A673 (cell line): ENCODE measurements around the gene ACO1. TPM values are rescaled to one million over a fixed set of nuclear protein-coding genes. Genes with fewer than 3 reads are reported as not detected.
"Not testable (repeated sequence)": the region's sequence is repeated elsewhere in the genome, so short reads cannot be mapped to it uniquely, and the experiment has no call there.

Experiments
- BruUV-seq: library from RNA; stranded (reverse); fragments of 400-500 nt; replicated peaks from 2 replicates; lab custom pipeline; 2021; lab: Mats Ljungman, UMichigan
- CTCF ChIA-PET: fragments of 300-600 bp; sonication (Branson Sonifier 250); formaldehyde crosslinking; loops from one replicate; lab custom pipeline; 2022; ENCODE audit warnings: antibody characterized with exemption; lab: Charles Lee
- POLR2A ChIA-PET: fragments of 300-600 bp; sonication (Branson Sonifier 250); formaldehyde crosslinking; loops from one replicate; lab custom pipeline; 2022; ENCODE audit warnings: antibody characterized with exemption; ENCODE audit not compliant: low non-redundant PET; lab: Charles Lee
- DNase-seq: peaks from one replicate; pipeline ENCODE4 v3.0.0-alpha.2; 2015; ENCODE audit warnings: low spot score
- H3K27ac ChIP-seq: fragments of 200-600 bp; sonication (generic); 2 replicates; pipeline ENCODE4 v1.5.1; 2016; ENCODE audit warnings: mixed run types, low read depth, mild to moderate bottlenecking, mixed read lengths, antibody characterized with exemption, low read length; ENCODE audit not compliant: poor library complexity, severe bottlenecking
- H3K27me3 ChIP-seq: fragments of 200-600 bp; sonication (generic); replicated peaks from 2 replicates; pipeline ENCODE4 v1.6.1; 2017; ENCODE audit warnings: mixed run types, low read depth, mild to moderate bottlenecking, mixed read lengths, antibody characterized with exemption, low read length; ENCODE audit not compliant: insufficient read depth, poor library complexity
- H3K36me3 ChIP-seq: fragments of 200-600 bp; sonication (generic); 2 replicates; pipeline ENCODE4 v1.6.1; 2016; ENCODE audit warnings: mixed run types, mild to moderate bottlenecking, mixed read lengths, antibody characterized with exemption, low read length; ENCODE audit not compliant: insufficient read depth, poor library complexity, severe bottlenecking
- H3K4me1 ChIP-seq: fragments of 200-600 bp; sonication (generic); 2 replicates; pipeline ENCODE4 v1.6.1; 2017; ENCODE audit warnings: mixed run types, mild to moderate bottlenecking, mixed read lengths, antibody characterized with exemption, low read length; ENCODE audit not compliant: insufficient read depth, poor library complexity, severe bottlenecking
- H3K4me3 ChIP-seq: fragments of 200-600 bp; sonication (generic); 2 replicates; pipeline ENCODE4 v1.5.1; 2016; ENCODE audit warnings: low read depth, mixed run types, mild to moderate bottlenecking, mixed read lengths, low read length; ENCODE audit not compliant: poor library complexity, severe bottlenecking
- H3K9me3 ChIP-seq: fragments of 200-600 bp; sonication (generic); 2 replicates; pipeline ENCODE4 v1.6.1; 2016; ENCODE audit warnings: mixed run types, low read depth, mild to moderate bottlenecking, mixed read lengths, antibody characterized with exemption, low read length; ENCODE audit not compliant: poor library complexity, severe bottlenecking
- CTCF ChIP-seq: fragments of 300-800, 200-600 bp; sonication (generic); conservative IDR thresholded peaks from 2 replicates; pipeline ENCODE4 v1.5.1; 2017; ENCODE audit warnings: low read depth, mild to moderate bottlenecking, antibody characterized with exemption, low read length, moderate library complexity, mixed read lengths
- EZH2 ChIP-seq: fragments of 200-600 bp; sonication (generic); IDR thresholded peaks from 2 replicates; pipeline ENCODE4 v1.6.1; 2017; ENCODE audit warnings: borderline replicate concordance, low read depth, mild to moderate bottlenecking, mixed read lengths, antibody characterized with exemption, low read length; ENCODE audit not compliant: poor library complexity, severe bottlenecking
- intact Hi-C: fragments of 100-400 bp; cut with micrococcal nuclease; formaldehyde crosslinking; loops from one replicate; pipeline ENCODE4 v1.10.0; 2022; ENCODE audit not compliant: unreplicated experiment
- total RNA-seq: library from RNA; stranded (reverse); gene quantifications from 2 replicates; pipeline ENCODE4 v1.2.3, GENCODE V29; 2021

The ACO1 gene
- total RNA-seq, 1 experiment from 2014 or later: 40.0 TPM

DNA sequence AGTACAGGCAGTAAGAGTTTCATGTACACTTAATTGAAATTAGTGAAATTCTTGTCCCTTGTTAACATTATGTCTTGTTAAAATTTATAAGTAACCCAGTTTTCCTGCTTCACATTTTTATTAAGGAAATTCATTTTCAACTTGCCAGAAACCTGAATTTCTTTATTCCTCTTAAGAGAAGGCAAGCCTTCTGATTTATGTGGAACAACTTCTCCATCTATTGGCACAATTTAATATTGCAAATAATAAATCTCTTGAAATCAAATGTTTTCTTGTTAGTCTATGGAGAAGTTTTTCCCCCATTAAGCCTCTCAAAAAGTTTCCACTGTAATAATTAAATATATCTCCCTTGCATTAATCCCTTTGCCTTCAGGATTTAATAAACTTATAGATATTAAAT, 33.8 kb upstream of the ACO1 start:
- no TSS peak for BruUV-seq
- Histone ChIP-seq H3K27ac (no peak overlapping the region), H3K36me3 (no peaks in the 10 kb centered on the region), H3K4me3 (no peak overlapping the region), H3K4me1 (no peaks in the 10 kb centered on the region), H3K9me3 (no peaks in the 10 kb centered on the region), H3K27me3 (no peaks in the 10 kb centered on the region)
- ChIA-PET POLR2A (no interaction called here), CTCF (no interaction called here)
- intact Hi-C loops: loop anchor here (1.0 kb wide), 1 partner anchor 202 kb away; no protein-coding TSS in a partner anchor
- TF ChIP-seq EZH2 (no peak), CTCF (peak; percentile 54)
- peak; percentile 44 for DNase-seq

DNA sequence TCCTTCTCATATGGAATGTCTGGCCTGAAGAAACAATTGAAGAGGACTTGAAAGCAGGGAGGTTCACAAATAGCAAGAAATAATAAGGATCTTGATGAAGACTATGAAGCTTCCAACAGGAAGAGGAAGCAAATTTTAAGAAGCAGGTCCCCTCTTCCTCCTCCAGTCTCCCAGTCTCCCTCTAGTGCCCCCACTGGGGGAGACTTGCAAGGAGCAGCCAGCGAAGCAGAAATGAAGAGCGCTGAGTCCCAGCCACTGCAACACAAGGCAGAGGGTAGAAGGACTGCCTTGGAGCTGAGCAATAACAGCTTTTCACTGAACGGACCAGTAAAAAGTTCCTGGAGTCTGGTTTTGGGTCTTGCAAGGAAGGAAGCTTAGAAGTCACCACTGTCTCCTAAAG, 32.6 kb upstream of the ACO1 start:
- Histone ChIP-seq H3K27me3 (no peaks in the 10 kb centered on the region), H3K4me3 (no peak overlapping the region), H3K4me1 (no peaks in the 10 kb centered on the region), H3K9me3 (no peaks in the 10 kb centered on the region), H3K36me3 (no peaks in the 10 kb centered on the region), H3K27ac (no peak overlapping the region)
- CTCF ChIA-PET: no interaction called here
- TF ChIP-seq CTCF (peak; percentile 43), EZH2 (no peak)
- no TSS peak for BruUV-seq
- DNase-seq: peak; percentile 46
- intact Hi-C loops: no loop called here
- POLR2A ChIA-PET: no interaction called here

DNA sequence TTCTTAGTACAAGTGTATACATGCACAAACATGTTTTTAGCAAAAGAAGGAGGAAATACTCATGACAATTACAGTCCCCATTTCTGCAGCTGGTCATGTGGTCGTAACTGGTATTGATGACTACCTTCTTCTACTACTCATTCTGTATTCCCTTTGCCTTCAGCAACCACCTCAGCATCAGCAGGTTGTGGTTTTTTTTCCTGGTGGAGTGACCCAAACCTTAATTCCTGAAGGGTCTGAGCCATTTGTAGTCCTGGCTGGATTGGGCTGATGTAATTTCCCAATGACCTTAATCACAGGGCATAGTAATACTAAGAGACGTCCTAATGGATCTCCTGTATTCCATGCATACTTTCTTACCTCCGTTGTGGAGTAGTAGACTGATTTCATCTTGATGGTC, 31.0 kb upstream of the ACO1 start:
- H3K27me3 ChIP-seq, intact Hi-C loops, BruUV-seq, H3K4me1 ChIP-seq, DNase-seq, H3K9me3 ChIP-seq, CTCF ChIA-PET, H3K4me3 ChIP-seq, H3K36me3 ChIP-seq, POLR2A ChIA-PET, H3K27ac ChIP-seq: not testable (repeated sequence)

- intact Hi-C loops: no loop called here
Measured at GRCh38 chr9:32359452-32359851, 25.0 kb upstream of the ACO1 start.

More at GRCh38 chr9:32359452-32359851, 25.0 kb upstream of the ACO1 start:
- H3K27ac ChIP-seq: no peak overlapping the region
- BruUV-seq: no TSS peak
- H3K4me1 ChIP-seq: no peaks in the 10 kb centered on the region
- no peak for TF ChIP-seq CTCF
- TF ChIP-seq EZH2: no peak
- H3K9me3 ChIP-seq: no peaks in the 10 kb centered on the region
- CTCF ChIA-PET: no interaction called here
- H3K36me3 ChIP-seq: no peaks in the 10 kb centered on the region
- DNase-seq: no peak
- H3K4me3 ChIP-seq: no peak overlapping the region
- POLR2A ChIA-PET: no interaction called here
- H3K27me3 ChIP-seq: no peaks in the 10 kb centered on the region
